Prostate gland (tissue), 2 donors: ENCODE measurements around the gene GAB3. TPM values are rescaled to one million over a fixed set of nuclear protein-coding genes. Genes with fewer than 3 reads are reported as not detected.
"Not testable (repeated sequence)": the region's sequence is repeated elsewhere in the genome, so short reads cannot be mapped to it uniquely, and the experiment has no call there.

ENCODE experiments used
- DNase-seq: peaks from one replicate; pipeline ENCODE4 v3.0.0-alpha.2; 2019; ENCODE audit warnings: low spot score
- H3K27ac ChIP-seq, 2 donors: fragments of 200-600 bp; sonication (generic); 2 replicates each; pipeline ENCODE4 v1.5.1; 2017 to 2019
- H3K27me3 ChIP-seq: fragments of 200-600 bp; sonication (generic); replicated peaks from 2 replicates; pipeline ENCODE4 v1.5.1; 2019; ENCODE audit not compliant: insufficient read depth
- H3K36me3 ChIP-seq, 2 donors: fragments of 200-600 bp; sonication (generic); 1 replicate in 1 of 2; 2 replicates in 1 of 2; pipeline versions ENCODE4 v1.5.1 to v1.8.1; 2017 to 2019
- H3K4me1 ChIP-seq: fragments of 200-600 bp; sonication (generic); replicated peaks from 2 replicates; pipeline ENCODE4 v1.5.1; 2019
- H3K4me3 ChIP-seq, 2 donors: fragments of 200-600 bp; sonication (generic); 2 replicates each; pipeline ENCODE4 v1.5.1; 2017 to 2019
- H3K9me3 ChIP-seq: fragments of 200-600 bp; sonication (generic); 2 replicates; pipeline ENCODE4 v1.5.1; 2017
- POLR2A ChIP-seq: fragments of 450-650 bp; IDR thresholded peaks from one replicate; pipeline ENCODE4 v1.6.1; 2016; ENCODE audit warnings: antibody characterized with exemption, mild to moderate bottlenecking
- POLR2AphosphoS5 ChIP-seq: sonication (generic); formaldehyde crosslinking; IDR thresholded peaks from one replicate; pipeline ENCODE4 v1.6.1; 2017; ENCODE audit warnings: antibody characterized with exemption
- WGBS: methylation state at CpG from one replicate; pipeline ENCODE4 v1.1.5; 2018; 5-methylcytosine and 5-hydroxymethylcytosine counted together
- intact Hi-C: fragments of 100-400 bp; cut with DNase I; formaldehyde crosslinking; loops from one replicate; pipeline ENCODE4 v1.14.2; 2022
- total RNA-seq, 2 donors: library from RNA; depleted of rRNA; stranded (reverse); fragments of >200 nt; gene quantifications; one replicate each; pipeline ENCODE4 v1.1.0, GENCODE V29; 2016
- TF ChIP-seq, protein P1 (sequence below), 4 experiments: fragments of 200-600 bp in 2 of 4; fragments of 450-650 bp in 2 of 4; sonication (generic) in 2 of 4; IDR thresholded peaks; 1 replicate in 3 of 4; 2 replicates in 1 of 4; pipeline ENCODE4 v1.5.1; 2016 to 2019; ENCODE audit warnings: antibody characterized with exemption in 4 of 4, mild to moderate bottlenecking in 2 of 4, moderate library complexity in 2 of 4

Gene GAB3
- total RNA-seq, 2 donors from 2014 or later = 1.5 to 12.8 TPM

DNA sequence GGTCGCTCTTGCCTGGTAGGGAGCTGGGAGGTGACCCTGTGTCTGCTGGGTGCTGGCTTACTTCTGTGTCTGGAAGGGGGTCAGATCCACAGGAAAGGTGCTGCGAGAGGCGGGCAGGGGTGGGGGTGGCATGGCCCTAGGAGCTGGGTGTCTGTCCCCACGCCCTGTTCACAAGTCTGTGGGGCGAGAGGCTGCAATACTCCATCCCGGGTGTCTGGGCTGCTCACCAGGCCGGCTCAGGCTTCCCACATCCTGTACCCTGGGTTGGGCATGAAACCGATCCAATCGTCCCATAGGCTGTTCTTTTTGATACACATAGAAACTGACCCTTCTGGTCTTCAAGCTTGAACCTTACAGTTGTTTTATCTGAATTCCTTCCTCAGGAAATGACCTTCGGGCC, 96.5 kb downstream of the GAB3 start:
- TF ChIP-seq, protein P1, sequence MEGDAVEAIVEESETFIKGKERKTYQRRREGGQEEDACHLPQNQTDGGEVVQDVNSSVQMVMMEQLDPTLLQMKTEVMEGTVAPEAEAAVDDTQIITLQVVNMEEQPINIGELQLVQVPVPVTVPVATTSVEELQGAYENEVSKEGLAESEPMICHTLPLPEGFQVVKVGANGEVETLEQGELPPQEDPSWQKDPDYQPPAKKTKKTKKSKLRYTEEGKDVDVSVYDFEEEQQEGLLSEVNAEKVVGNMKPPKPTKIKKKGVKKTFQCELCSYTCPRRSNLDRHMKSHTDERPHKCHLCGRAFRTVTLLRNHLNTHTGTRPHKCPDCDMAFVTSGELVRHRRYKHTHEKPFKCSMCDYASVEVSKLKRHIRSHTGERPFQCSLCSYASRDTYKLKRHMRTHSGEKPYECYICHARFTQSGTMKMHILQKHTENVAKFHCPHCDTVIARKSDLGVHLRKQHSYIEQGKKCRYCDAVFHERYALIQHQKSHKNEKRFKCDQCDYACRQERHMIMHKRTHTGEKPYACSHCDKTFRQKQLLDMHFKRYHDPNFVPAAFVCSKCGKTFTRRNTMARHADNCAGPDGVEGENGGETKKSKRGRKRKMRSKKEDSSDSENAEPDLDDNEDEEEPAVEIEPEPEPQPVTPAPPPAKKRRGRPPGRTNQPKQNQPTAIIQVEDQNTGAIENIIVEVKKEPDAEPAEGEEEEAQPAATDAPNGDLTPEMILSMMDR (IDR thresholded peaks at IDR 0.05) = no peak
- TF ChIP-seq POLR2A (no peak), POLR2AphosphoS5 (no peak)
- WGBS = 88% methylated on average over 5 of the region's 10 CpGs
- H3K9me3 ChIP-seq = no peaks in the 10 kb centered on the region
- no peak for DNase-seq
- intact Hi-C loops = no loop called here
- no peaks in the 10 kb centered on the region for H3K27me3 ChIP-seq
- H3K27ac ChIP-seq = no peak overlapping the region
- H3K4me1 ChIP-seq = no peaks in the 10 kb centered on the region
- H3K4me3 ChIP-seq = no peak overlapping the region
- no peaks in the 10 kb centered on the region for H3K36me3 ChIP-seq

GRCh38 chrX:154653413-154653812, 97.5 kb downstream of the GAB3 start, which contains the start of gene CTAG2:
TSS of gene CTAG2 (minus strand) at chrX:154653579. CDS start at chrX:154653515, 64 bp downstream.
- intact Hi-C loops = not testable (repeated sequence)

DNA sequence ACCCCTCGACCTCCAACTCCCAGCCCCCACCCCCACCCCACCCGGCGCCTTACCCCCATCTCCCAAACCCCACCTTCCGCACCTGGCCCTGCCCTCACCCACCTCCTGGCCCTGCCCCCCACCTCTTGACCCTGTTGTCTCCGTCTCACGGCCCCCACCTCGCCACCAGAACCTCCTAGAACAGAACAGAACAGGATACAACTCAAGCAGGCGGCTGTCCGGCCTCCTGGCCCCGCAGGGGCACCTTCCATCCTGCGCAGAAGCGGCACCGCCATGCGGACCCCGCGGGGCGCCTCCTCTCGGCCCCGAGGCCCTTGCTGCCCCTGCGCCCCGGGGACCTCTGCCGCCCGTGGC, 97.9 kb downstream of the GAB3 start:
- intact Hi-C loops = no loop called here
- DNase-seq = no peak
- no peak overlapping the region for H3K27ac ChIP-seq
- H3K4me1 ChIP-seq = no peaks in the 10 kb centered on the region
- no peaks in the 10 kb centered on the region for H3K36me3 ChIP-seq
- no peaks in the 10 kb centered on the region for H3K27me3 ChIP-seq
- H3K9me3 ChIP-seq = no peaks in the 10 kb centered on the region
- TF ChIP-seq, protein P1 (IDR thresholded peaks at IDR 0.05) = no peak
- TF ChIP-seq POLR2AphosphoS5 (no peak), POLR2A (no peak)
- 98% methylated on average over 19 of the region's 23 CpGs for WGBS
- H3K4me3 ChIP-seq = no peak overlapping the region

More at GRCh38 chrX:154653413-154653812, 97.5 kb downstream of the GAB3 start, which contains the start of gene CTAG2:
- WGBS = no CpG with 5 or more reads among the region's 27 CpGs
- DNase-seq, H3K9me3 ChIP-seq, H3K4me3 ChIP-seq, H3K36me3 ChIP-seq, H3K27ac ChIP-seq, H3K4me1 ChIP-seq, H3K27me3 ChIP-seq: not testable (repeated sequence)

DNA sequence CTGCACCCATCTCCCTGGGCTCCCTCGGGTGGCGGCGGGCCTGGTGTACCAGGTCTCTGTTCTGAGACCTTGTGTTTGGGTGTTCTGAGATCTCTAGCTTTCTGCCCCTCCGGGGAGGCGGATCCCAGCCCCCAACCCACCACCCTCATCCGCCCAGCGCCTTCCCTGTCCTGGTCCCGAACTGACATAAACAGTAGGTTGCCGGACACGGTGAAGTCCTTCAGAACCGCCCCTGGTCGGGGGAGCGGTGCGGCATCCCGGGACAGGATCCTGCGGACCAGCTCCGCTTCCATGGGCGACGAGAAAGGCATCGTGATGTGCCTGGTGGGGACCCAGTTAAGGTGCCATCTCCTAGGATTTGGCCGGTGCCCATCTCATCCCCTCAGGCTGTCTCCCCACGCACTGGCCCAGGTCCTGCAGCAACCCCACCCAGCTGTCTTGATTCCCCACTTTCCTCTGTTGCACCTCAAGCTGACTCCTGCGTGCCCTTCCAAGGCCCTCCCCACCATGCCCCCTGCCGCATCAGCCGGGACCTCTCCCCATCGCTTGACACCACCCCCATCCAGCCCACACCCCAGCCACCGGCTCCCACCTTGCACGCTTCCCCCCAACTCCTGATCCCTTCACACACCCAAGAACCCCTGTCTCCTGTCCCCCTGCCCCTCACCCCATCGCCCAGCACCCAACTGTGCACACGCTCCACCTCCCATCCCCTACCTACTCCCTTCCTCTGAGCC, 98.4 kb downstream of the GAB3 start:
- H3K4me3 ChIP-seq = no peak overlapping the region
- H3K27me3 ChIP-seq = no peaks in the 10 kb centered on the region
- WGBS = 94% methylated on average over 24 of the region's 30 CpGs
- no peak for DNase-seq
- TF ChIP-seq POLR2AphosphoS5 (no peak), POLR2A (no peak)
- TF ChIP-seq, protein P1 (IDR thresholded peaks at IDR 0.05) = no peak
- H3K9me3 ChIP-seq = no peaks in the 10 kb centered on the region
- intact Hi-C loops = no loop called here
- H3K4me1 ChIP-seq = no peaks in the 10 kb centered on the region
- H3K27ac ChIP-seq = no peak overlapping the region
- no peaks in the 10 kb centered on the region for H3K36me3 ChIP-seq

DNA sequence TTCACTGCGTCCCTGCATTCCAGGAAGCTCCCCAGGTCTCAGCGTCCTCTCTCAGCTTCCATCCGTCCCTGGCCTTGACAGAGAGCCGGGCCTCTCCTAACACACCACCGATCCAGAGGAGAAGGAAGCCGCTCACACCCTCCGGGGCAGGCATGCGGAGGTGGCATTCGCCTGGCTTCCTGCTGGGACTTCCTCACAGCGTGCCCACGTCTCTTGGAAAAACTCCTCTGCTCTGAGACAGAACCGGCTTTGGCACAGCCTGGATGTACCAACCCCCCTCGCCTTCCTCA, 100.7 kb downstream of the GAB3 start:
- no peak for DNase-seq
- no peaks in the 10 kb centered on the region for H3K9me3 ChIP-seq
- intact Hi-C loops = no loop called here
- WGBS = 34% methylated on average over 13 of the region's 13 CpGs
- TF ChIP-seq POLR2AphosphoS5 = no peak
- no peak for TF ChIP-seq POLR2A
- TF ChIP-seq, protein P1 (IDR thresholded peaks at IDR 0.05) = no peak
- H3K27ac ChIP-seq = no peak overlapping the region
- H3K4me3 ChIP-seq = no peak overlapping the region
- no peaks in the 10 kb centered on the region for H3K4me1 ChIP-seq
- H3K36me3 ChIP-seq = no peaks in the 10 kb centered on the region
- no peaks in the 10 kb centered on the region for H3K27me3 ChIP-seq
